ENCODE measurements around the gene MCRIP2.
A peak's percentile ranks its signal among the peaks of the same experiment; 100 is the strongest.

DNA sequence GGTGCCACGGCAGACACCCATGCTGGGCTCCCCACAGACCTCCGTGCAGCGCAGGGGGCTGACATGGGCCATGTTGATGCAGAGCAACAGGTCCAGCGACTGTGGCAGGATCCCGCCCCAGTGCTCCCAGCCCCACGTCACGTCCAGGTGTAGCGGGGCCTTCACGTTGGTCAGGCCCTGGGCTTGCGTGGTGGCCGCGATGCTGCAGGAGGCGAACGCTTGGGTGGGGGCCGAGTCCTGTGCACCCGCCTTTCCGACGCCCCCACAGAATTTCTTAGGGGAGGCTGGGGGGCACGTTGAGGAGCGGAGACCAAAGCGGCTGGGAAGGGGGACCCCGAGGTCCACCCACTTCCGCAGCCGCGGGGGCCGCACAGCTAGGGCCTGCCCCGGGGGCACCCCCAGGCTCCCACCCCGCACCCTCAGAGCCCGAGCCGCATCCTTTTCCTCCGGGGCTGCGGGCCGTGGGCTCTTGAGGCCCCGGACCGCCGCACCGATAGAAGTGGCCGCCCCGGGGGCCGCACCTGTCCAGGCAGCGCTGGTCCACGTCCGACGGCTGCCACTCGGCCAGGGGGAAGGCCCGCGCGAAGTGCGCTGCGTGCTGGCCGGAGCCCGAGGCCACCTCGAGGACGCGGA lies 5.9 kb upstream of the MCRIP2 start:
- TF ChIP-seq, protein P1, sequence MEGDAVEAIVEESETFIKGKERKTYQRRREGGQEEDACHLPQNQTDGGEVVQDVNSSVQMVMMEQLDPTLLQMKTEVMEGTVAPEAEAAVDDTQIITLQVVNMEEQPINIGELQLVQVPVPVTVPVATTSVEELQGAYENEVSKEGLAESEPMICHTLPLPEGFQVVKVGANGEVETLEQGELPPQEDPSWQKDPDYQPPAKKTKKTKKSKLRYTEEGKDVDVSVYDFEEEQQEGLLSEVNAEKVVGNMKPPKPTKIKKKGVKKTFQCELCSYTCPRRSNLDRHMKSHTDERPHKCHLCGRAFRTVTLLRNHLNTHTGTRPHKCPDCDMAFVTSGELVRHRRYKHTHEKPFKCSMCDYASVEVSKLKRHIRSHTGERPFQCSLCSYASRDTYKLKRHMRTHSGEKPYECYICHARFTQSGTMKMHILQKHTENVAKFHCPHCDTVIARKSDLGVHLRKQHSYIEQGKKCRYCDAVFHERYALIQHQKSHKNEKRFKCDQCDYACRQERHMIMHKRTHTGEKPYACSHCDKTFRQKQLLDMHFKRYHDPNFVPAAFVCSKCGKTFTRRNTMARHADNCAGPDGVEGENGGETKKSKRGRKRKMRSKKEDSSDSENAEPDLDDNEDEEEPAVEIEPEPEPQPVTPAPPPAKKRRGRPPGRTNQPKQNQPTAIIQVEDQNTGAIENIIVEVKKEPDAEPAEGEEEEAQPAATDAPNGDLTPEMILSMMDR (conservative IDR thresholded peaks at IDR 0.05) = no peak
- peak; percentile 89 for TF ChIP-seq ZFX (IDR thresholded peaks at IDR 0.05)

All from C4-2B (cell line).